Bronchial epithelial cell (primary cell): ENCODE results near the gene HIVEP3. TPM values are rescaled to one million over a fixed set of nuclear protein-coding genes. Genes with fewer than 3 reads are reported as not detected.

Experiments used
- DNase-seq: peaks from one replicate; pipeline ENCODE4 v3.0.0-alpha.2; 2010; ENCODE audit warnings: low read depth
- FAIRE-seq: peaks from 2 replicates; lab custom pipeline; 2011; peaks lifted over from hg19 to GRCh38; lab: Jason Lieb, UNC
- H3K27me3 ChIP-seq: 2 replicates; pipeline ENCODE4 v1.5.1; 2011; ENCODE audit warnings: low read length; ENCODE audit not compliant: control insufficient read depth, insufficient read depth
- H3K36me3 ChIP-seq: 2 replicates; pipeline ENCODE4 v1.5.1; 2011; ENCODE audit warnings: low read length; ENCODE audit not compliant: control insufficient read depth, insufficient read depth
- H3K4me3 ChIP-seq: 2 replicates; pipeline ENCODE4 v1.5.1; 2011; ENCODE audit warnings: mild to moderate bottlenecking, low read depth, low read length, control low read depth
- total RNA-seq: library from RNA; depleted of rRNA; stranded (reverse); fragments of >200 nt; gene quantifications from 2 replicates; pipeline ENCODE4 v1.2.1, GENCODE V29; 2014
- TF ChIP-seq, protein P1 (sequence below): IDR thresholded peaks from 2 replicates; pipeline ENCODE4 v1.5.1; 2011; ENCODE audit warnings: mild to moderate bottlenecking, moderate library complexity, low read length, control low read depth, inconsistent platforms; ENCODE audit not compliant: insufficient read depth, severe bottlenecking

The HIVEP3 gene
- total RNA-seq, 1 donor from 2014 or later, result under 0.01 TPM

DNA sequence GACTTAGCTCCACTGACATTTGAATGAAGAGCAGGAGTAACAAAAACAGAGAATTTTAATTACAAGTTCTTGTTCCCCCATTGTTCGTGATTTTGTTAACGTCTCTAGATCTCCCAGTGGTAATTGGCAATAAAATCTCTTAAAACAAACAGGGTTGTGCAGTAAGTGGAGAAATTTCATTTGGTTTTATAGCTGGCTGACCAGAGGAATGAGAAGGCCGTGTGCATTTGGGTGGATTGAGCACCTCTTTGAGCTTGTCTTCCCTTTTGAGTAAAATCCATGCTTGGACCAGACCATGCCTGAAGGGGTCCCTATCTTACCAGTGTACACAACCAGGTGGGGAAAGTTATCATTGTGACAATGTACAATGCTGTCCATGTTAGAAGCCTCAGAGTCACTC is 137.8 kb downstream of the HIVEP3 start:
- no peak overlapping the region for H3K4me3 ChIP-seq
- H3K36me3 ChIP-seq, result no peaks in the 10 kb centered on the region
- TF ChIP-seq, protein P1, sequence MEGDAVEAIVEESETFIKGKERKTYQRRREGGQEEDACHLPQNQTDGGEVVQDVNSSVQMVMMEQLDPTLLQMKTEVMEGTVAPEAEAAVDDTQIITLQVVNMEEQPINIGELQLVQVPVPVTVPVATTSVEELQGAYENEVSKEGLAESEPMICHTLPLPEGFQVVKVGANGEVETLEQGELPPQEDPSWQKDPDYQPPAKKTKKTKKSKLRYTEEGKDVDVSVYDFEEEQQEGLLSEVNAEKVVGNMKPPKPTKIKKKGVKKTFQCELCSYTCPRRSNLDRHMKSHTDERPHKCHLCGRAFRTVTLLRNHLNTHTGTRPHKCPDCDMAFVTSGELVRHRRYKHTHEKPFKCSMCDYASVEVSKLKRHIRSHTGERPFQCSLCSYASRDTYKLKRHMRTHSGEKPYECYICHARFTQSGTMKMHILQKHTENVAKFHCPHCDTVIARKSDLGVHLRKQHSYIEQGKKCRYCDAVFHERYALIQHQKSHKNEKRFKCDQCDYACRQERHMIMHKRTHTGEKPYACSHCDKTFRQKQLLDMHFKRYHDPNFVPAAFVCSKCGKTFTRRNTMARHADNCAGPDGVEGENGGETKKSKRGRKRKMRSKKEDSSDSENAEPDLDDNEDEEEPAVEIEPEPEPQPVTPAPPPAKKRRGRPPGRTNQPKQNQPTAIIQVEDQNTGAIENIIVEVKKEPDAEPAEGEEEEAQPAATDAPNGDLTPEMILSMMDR, result no peak
- H3K27me3 ChIP-seq, result no peaks in the 10 kb centered on the region
- DNase-seq (no peak), FAIRE-seq (no peak)

GRCh38 chr1:41780322-41780721 is 138.4 kb downstream of the HIVEP3 start:
- TF ChIP-seq, protein P1, result no peak
- no peaks in the 10 kb centered on the region for H3K27me3 ChIP-seq
- FAIRE-seq, result no peak
- no peaks in the 10 kb centered on the region for H3K36me3 ChIP-seq
- H3K4me3 ChIP-seq, result no peak overlapping the region
- DNase-seq, result no peak

- TF ChIP-seq, protein P1, result no peak
- DNase-seq (no peak), FAIRE-seq (no peak)
- Histone ChIP-seq H3K36me3 (no peaks in the 10 kb centered on the region), H3K4me3 (no peak overlapping the region), H3K27me3 (no peaks in the 10 kb centered on the region)
Observed at GRCh38 chr1:41779360-41779759, 139.4 kb downstream of the HIVEP3 start.

DNA sequence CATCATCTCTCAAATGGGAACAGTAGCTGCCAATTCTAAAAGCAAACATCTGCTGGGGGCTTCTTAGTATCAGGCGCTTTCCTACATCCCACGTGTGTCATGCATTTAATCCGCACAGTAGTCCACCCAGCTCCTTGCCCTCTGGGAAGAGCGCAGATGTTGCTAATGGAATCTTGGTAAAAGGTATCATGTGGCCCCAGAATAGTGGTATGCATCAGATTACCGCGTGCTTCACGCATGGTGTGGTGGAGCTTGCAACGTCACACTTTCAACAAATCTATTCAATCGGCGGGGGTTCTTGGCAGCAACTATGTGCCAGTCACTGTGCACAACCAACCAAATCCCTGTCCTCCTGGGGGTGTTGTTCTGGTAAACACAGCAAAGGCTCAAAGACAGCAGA is 141.0 kb downstream of the HIVEP3 start:
- no peaks in the 10 kb centered on the region for H3K27me3 ChIP-seq
- no peak overlapping the region for H3K4me3 ChIP-seq
- no peak for FAIRE-seq
- DNase-seq, result no peak
- H3K36me3 ChIP-seq, result no peaks in the 10 kb centered on the region
- TF ChIP-seq, protein P1, result no peak

- TF ChIP-seq, protein P1, result no peak
- H3K27me3 ChIP-seq, result no peaks in the 10 kb centered on the region
- H3K36me3 ChIP-seq, result no peaks in the 10 kb centered on the region
- H3K4me3 ChIP-seq, result no peak overlapping the region
- no peak for DNase-seq
- FAIRE-seq, result no peak
Observed at GRCh38 chr1:41776891-41777441, 141.8 kb downstream of the HIVEP3 start.
